A204.1 (cell line): ENCODE data around the gene MTMR12.
"Not testable (repeated sequence)": the region's sequence is repeated elsewhere in the genome, so short reads cannot be mapped to it uniquely, and the experiment has no call there.

Experiments
- FAIRE-seq: peaks from 2 replicates; lab custom pipeline; 2012; peaks lifted over from hg19 to GRCh38; lab: Jason Lieb, UNC

MTMR12 gene

DNA sequence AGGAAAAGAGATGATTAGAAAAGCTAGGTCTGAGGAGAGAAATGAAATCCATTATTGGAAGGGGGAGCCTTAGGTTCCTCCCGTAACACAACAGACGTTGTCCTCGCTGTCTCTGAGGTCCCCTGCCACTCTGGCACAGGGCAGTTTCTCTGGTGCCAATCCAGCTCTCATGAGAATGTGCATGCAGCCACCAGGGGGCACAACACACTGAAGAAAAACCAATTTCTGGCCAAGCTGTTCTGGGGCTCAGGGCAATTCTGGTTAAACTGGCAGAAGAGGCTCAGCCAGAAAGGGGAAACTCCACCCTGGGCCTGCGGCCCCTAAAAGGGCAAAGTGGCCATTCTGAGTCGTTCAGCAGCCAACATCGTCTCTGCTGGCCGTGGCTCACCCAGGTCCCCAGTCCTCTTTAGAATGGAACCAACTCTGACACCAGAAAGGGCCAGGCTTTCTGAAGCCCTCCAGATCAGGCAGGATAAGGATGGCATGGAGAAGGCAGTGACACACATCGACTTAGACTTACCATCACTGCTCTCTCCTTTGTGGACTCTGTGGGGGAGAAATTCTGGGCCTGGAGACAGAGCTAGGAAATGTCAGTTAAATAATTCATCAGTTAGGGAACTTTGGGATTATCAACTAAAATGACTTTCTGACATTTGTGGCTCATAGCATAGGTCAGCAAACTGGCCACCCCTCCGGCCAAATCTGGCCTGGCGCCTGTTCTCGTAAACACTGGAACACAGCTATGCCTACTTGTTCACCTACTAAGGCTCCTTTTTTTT lies 80.1 kb downstream of the MTMR12 start:
- FAIRE-seq, result no peak

DNA sequence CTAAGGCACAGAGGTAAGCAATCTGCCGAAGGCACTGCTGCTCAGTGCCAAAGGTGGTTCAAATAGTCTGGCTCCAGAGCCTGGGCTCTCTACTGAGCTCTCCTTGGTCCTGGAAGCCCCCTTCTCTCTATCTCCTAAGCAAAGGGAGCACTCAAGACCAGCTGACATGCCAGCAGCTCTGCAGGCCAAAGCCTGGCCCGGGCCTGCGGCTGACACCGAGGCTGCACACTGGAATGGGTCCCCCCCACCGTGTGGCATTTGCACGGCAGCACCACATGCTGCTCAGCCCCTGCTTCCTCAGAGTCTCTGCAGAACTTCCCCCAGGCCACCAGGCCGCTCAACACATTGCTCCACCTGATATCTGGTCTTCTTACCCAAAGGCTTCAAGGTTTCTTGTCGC lies 80.8 kb downstream of the MTMR12 start:
- FAIRE-seq, result no peak

DNA sequence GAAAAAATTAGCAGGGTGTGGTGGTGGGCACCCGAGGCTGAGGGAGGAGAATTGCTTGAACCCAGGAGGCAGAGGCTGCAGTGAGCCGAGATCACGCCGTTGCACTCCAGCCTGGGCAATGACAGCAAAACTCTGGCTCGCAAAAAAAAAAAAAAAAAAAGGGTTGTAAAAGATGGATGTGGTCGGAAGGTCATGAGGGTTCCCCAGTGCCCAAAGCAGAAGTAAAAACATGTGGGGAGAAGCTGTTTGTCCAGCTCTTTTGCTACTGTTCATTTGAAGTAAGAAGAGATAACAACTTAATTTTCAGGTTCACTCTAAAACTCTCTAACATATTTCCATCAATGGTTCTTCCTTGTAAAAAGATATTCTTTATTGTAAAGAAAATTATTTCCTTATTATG lies 81.5 kb downstream of the MTMR12 start:
- FAIRE-seq, result no peak

GRCh38 chr5:32230356-32231099 lies 82.2 kb downstream of the MTMR12 start:
- no peak for FAIRE-seq

GRCh38 chr5:32229586-32229985 lies 83.2 kb downstream of the MTMR12 start:
- FAIRE-seq, result no peak

- no peak for FAIRE-seq
Measured at GRCh38 chr5:32228816-32229215, 83.9 kb downstream of the MTMR12 start.

DNA sequence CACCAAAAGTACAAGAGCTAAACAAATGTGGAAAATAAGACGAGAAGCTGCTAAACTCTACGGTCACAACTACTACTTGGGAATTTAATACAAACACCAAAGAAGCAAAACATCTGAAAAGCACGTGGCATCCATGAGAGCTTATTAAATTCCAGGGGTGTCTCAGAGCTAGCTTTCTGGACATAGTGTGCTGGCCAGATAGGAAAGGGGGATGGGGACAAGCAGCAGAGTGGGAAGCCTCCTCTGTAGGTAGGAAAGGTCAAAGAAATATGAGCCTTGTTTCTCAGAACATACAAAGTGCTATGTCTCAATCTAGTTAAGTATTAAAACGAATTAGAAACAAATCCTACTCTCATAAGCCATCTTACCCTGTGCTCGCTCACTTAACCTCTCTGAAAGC lies 87.3 kb downstream of the MTMR12 start:
- FAIRE-seq, result no peak

- no peak for FAIRE-seq
Measured at GRCh38 chr5:32223972-32224609, 88.6 kb downstream of the MTMR12 start.

DNA sequence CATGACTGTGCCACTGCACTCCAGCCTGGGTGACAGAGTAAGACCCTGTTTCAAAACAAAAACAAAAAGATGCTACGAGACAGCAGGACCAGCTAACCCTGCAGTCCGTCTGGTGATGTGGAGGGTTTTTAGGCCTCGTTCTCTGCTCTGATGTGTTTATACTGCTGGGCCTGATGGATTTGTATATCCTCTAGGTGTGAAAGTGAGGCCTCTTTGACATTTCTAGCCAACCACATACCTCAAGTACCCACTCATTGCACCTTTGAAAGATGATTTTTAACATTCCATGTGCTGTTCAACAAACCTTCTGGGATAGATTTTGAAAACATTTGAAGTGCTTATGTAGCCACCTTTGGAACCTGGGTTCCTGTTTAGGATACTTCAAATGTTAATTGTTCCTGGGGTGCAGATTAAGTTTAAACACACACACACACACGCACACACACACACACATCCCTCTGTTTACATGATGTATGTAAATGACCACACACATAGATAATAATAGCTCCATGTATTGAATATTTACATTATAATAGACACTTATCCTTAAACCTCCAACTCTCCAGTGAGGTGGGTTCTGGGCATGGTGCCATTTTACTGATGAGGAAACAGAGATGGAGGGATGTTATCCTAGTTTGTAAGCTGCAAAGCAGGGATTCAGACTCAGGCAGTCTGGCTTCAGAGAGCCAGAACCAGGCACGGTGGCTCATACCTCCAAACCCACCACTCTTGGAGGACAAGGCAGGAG lies 89.8 kb downstream of the MTMR12 start:
- FAIRE-seq, result no peak

DNA sequence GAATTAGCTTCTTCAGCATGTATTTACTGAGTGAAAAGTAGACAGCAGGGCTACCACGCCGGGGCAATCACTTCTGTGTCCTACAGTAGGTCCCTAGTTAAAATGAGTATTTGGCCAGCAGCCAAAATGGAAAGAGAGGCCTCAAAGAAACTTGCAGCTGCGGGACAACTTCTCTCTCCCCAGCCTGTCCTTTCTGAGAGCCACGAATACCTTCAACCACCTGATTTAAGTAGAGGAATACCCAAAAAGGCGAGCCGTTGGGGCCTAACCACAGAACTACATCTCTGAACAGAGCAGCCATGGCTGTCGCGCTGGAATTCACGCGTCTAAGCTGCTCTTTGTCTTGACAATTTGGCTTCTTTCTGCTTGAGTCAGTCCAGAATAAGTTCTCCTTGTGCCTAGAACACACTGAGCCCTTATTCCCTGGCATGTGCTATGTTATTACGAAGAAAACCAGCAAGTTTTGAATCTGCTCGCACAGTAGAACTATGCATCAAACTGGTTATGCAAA lies 94.8 kb downstream of the MTMR12 start:
- no peak for FAIRE-seq

DNA sequence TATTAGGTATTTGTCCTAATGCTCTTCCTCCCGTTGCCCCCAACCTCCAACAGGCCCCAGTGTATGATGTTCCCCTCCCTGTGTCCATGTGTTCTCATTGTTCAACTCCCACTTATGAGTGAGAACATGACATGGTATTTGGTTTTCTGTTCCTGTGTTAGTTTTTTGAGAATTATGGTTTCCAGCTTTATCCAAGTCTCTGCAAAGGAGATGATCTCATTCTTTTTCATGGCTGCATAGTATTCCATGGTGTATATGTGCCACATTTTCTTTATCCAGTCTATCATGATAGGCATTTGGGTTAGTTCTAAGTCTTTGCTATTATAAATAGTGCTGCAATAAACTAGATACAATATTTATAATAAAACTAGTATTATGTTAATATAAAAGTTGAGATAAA lies 98.4 kb downstream of the MTMR12 start:
- not testable (repeated sequence) for FAIRE-seq

DNA sequence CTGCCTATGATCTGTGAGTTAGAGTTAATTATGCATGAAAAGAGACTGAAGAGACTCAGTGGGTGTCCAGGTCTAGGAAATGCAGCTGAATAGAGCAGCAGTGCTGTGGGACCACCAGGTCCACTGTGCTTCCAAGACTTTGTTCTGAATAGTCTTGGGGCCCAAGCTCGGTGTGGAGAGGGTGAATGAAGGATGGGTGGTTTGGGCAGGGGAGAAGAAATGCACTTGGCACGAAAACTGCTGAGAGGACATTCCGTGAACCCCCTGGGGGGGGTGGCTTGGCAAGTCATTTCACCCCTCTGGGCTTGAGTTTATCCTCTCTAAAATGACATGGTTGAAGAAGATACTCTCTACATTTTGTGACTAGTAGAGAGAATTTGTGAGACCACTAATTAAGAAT lies 102.6 kb downstream of the MTMR12 start:
- no peak for FAIRE-seq

DNA sequence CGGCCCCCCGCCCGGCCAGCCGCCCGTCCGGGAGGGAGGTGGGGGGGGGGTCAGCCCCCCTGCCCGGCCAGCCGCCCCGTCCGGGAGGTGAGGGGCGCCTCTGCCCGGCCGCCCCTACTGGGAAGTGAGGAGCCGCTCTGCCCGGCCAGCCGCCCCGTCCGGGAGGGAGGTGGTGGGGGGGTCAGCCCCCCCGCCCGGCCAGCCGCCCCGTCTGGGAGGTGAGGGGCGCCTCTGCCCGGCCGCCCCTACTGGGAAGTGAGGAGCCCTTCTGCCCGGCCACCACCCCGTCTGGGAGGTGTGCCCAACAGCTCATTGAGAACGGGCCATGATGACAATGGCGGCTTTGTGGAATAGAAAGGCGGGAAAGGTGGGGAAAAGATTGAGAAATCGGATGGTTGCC lies 103.9 kb downstream of the MTMR12 start:
- not testable (repeated sequence) for FAIRE-seq

GRCh38 chr5:32207355-32207634 lies 105.4 kb downstream of the MTMR12 start:
- FAIRE-seq, result no peak

GRCh38 chr5:32206509-32207354 lies 106.0 kb downstream of the MTMR12 start:
- no peak for FAIRE-seq

DNA sequence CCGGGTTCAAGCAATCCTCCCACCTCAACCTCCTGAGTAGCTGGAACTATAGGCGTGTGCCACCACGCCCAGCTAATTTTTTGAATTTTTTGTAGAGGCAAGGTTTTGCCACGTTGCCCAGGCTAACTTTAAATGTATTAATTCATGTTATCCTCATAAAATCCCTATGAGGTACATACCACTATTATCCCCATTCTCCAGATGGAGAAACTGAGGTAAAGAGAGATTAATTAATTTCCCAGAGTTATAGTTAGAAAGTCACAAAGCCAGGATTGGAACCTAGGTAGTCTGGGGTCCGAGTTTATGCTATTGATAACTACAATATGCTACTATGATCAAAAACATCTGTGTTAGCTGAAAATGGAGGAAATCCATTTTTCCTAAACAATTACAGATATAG lies 106.7 kb downstream of the MTMR12 start:
- FAIRE-seq, result no peak

DNA sequence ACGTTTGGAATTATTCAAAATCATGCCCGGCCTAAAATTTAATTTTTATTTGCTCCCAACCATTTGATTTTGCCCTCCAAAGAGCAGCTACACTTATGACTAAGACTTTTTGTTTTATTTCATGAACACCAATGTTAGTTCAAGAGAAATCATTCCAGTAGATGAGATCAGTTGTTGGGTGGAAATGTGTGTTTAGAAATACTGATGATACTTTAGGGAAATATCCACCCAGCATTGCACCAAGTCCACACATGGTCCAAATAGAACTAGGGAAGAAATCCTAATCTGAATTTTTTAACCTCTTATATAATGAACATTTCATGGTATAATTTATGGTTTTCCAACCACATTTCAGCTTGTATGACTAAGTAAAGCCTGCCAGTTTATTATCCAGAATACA lies 110.3 kb downstream of the MTMR12 start:
- no peak for FAIRE-seq

DNA sequence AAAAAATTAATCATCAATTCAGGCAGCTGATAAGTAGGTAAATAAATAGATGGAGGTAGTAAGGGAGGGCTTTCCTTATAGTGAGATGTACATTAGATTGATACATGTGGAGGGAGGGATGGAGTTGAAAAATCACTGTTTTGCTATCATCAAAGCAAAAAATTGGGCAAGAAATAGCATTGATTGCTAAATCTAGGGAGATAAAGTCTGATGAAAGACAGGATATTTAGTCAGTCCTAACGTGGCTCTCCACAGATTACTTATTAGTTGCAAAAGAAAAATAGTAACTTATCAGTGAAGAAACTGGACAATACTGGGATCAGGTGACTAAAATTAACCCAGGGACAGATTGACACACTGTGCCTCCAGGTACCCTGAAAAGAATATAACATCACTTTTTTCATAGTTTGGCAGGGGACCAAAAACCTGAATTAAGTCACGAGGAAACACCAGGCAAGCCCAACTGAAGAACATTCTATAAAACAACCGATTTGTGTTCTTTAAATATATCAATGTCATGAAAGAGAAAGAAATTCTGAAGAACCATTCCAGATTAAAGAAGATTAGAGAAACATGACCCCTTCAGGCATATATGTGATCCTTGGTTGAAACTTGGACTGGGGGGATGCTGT lies 111.5 kb downstream of the MTMR12 start:
- FAIRE-seq, result no peak

DNA sequence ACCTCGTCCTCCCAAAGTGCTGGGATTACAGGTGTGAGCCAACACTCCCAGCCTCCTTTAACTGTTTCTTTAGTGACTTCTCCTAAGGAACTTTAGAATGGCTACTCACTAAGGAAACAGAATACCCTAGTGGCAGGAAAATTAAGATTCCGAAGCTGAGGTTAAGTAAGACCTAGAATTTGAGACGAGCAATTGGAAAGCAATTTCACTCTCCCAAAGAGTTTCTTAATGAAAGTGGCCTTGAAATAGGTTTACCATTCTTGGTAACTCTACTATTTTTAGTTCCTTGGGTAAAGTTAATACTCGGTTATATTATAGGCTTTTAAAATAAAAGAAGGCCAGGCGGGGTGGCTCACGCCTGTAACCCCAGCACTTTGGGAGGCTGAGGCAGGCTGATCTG lies 115.7 kb downstream of the MTMR12 start:
- FAIRE-seq, result no peak

- FAIRE-seq, result no peak
Measured at GRCh38 chr5:32195265-32195664, 117.5 kb downstream of the MTMR12 start.

- FAIRE-seq, result no peak
Measured at GRCh38 chr5:32193591-32193990, 119.1 kb downstream of the MTMR12 start.
